HepG2 (cell line): ENCODE results near the gene TECTA. TPM values are rescaled to one million over a fixed set of nuclear protein-coding genes. Genes with fewer than 3 reads are reported as not detected.

Source experiments
- ATAC-seq: fragments of 200-7000 bp; cut with Tn5 transposase; 3 replicates; pipeline ENCODE4 v1.9.1; 2020; ENCODE audit warnings: mild to moderate bottlenecking, moderate library complexity
- BruUV-seq: library from RNA; stranded (reverse); fragments of 400-500 nt; replicated peaks from 2 replicates; lab custom pipeline; 2021; lab: Mats Ljungman, UMichigan
- CTCF ChIA-PET: fragments of 300-600 bp; formaldehyde crosslinking; extraction: SDS; loops from one replicate; lab custom pipeline; 2021; ENCODE audit warnings: low total read pairs, inconsistent platforms, low intra/inter-chr PET ratio; lab: Yijun Ruan, JAX
- POLR2A ChIA-PET: fragments of 350-600 bp; sonication (Branson Sonifier 250); formaldehyde crosslinking; loops from one replicate; lab custom pipeline; 2020; ENCODE audit warnings: antibody characterized with exemption, inconsistent platforms; lab: Yijun Ruan, JAX
- DNase-seq: peaks from one replicate; pipeline ENCODE4 v3.0.0-alpha.2; 2015; ENCODE audit warnings: low spot score
- FAIRE-seq: peaks from 3 replicates; lab custom pipeline; 2011; peaks lifted over from hg19 to GRCh38; lab: Jason Lieb, UNC
- H2AFZ ChIP-seq: one replicate; pipeline ENCODE4 v1.6.1; 2011; ENCODE audit warnings: low read length, inconsistent platforms
- H3K27ac ChIP-seq: fragments of 300-600 bp; 3 replicates; pipeline ENCODE4 v1.8.0; 2011; ENCODE audit warnings: mixed run types, mild to moderate bottlenecking, mixed read lengths, low read length, inconsistent platforms; ENCODE audit not compliant: insufficient read depth; ENCODE audit errors: extremely low read length
- H3K27me3 ChIP-seq, 2 experiments: fragments of 200-600 bp in 1 of 2; 2 replicates in 1 of 2; 3 replicates in 1 of 2; pipeline versions ENCODE4 v1.6.0 to v1.8.0; 2011; ENCODE audit warnings: low read length in 2 of 2, mild to moderate bottlenecking in 2 of 2, moderate library complexity in 2 of 2, inconsistent platforms in 1 of 2; ENCODE audit not compliant: insufficient read depth in 2 of 2, control insufficient read depth in 1 of 2
- H3K36me3 ChIP-seq, 2 experiments: fragments of 200-600 bp in 1 of 2; replicated peaks in 1 of 2; 2 replicates in 1 of 2; 3 replicates in 1 of 2; pipeline versions ENCODE4 v1.5.1 to v1.8.0; 2011; ENCODE audit warnings: low read length in 2 of 2, inconsistent platforms in 1 of 2; ENCODE audit not compliant: insufficient read depth in 2 of 2, control insufficient read depth in 1 of 2
- H3K4me1 ChIP-seq: 2 replicates; pipeline ENCODE4 v1.5.1; 2012; ENCODE audit warnings: low read length, inconsistent platforms; ENCODE audit not compliant: insufficient read depth
- H3K4me2 ChIP-seq: 2 replicates; pipeline ENCODE4 v1.6.0; 2011; ENCODE audit warnings: low read depth, low read length, inconsistent platforms
- H3K4me3 ChIP-seq, 3 experiments: fragments of 200-600 bp in 1 of 3; sonication (generic), shearing (Covaris generic) in 1 of 3; replicated peaks in 1 of 3; 2 replicates each; pipeline ENCODE4 v1.5.1; 2011 to 2016; ENCODE audit warnings: low read length in 3 of 3, inconsistent platforms in 2 of 3, low read depth in 2 of 3, mild to moderate bottlenecking in 2 of 3, control low read depth in 1 of 3, mixed read lengths in 1 of 3; ENCODE audit not compliant: insufficient read depth in 1 of 3
- H3K79me2 ChIP-seq: one replicate; pipeline ENCODE4 v1.6.1; 2011; ENCODE audit warnings: low read length, inconsistent platforms; ENCODE audit not compliant: insufficient read depth
- H3K9ac ChIP-seq: 2 replicates; pipeline ENCODE4 v1.6.0; 2011; ENCODE audit warnings: mild to moderate bottlenecking, low read depth, low read length, inconsistent platforms; ENCODE audit not compliant: insufficient read depth
- H3K9me3 ChIP-seq: 2 replicates; pipeline ENCODE4 v1.5.1; 2012; ENCODE audit warnings: mild to moderate bottlenecking, low read length
- H4K20me1 ChIP-seq: 2 replicates; pipeline ENCODE4 v1.6.0; 2011; ENCODE audit warnings: inconsistent platforms, mild to moderate bottlenecking, low read length, moderate library complexity; ENCODE audit not compliant: insufficient read depth
- ATF1 ChIP-seq: IDR thresholded peaks from 2 replicates; pipeline ENCODE4 v1.6.1; 2016; ENCODE audit warnings: mild to moderate bottlenecking, control low read depth
- EZH2 ChIP-seq: conservative IDR thresholded peaks from 2 replicates; pipeline ENCODE4 v1.6.1; 2012; ENCODE audit warnings: mild to moderate bottlenecking, low read depth, low read length, moderate library complexity
- FOXC1 ChIP-seq: sonication (generic); formaldehyde crosslinking; IDR thresholded peaks from 2 replicates; pipeline ENCODE4 v1.8.0; 2022; ENCODE audit warnings: mild to moderate bottlenecking, missing genetic modification reagents, borderline replicate concordance
- MXD4 ChIP-seq: IDR thresholded peaks from 2 replicates; pipeline ENCODE4 v1.6.1; 2016; ENCODE audit warnings: mild to moderate bottlenecking, missing biosample characterization, missing genetic modification reagents
- RBFOX2 ChIP-seq: fragments of 200-400 bp; formaldehyde crosslinking; IDR thresholded peaks from 2 replicates; pipeline ENCODE4 v1.6.1; 2017; ENCODE audit warnings: low read depth, mild to moderate bottlenecking, low read length
- TBX2 ChIP-seq: sonication (generic); formaldehyde crosslinking; IDR thresholded peaks from 2 replicates; pipeline ENCODE4 v1.5.0; 2020; ENCODE audit warnings: missing genetic modification reagents, mild to moderate bottlenecking, borderline replicate concordance
- ZNF326 ChIP-seq: sonication (generic); formaldehyde crosslinking; IDR thresholded peaks from 2 replicates; pipeline ENCODE4 v1.4.0; 2020; ENCODE audit warnings: missing genetic modification reagents, borderline replicate concordance
- ZNF543 ChIP-seq: sonication (generic); formaldehyde crosslinking; IDR thresholded peaks from 2 replicates; pipeline ENCODE4 v1.4.0; 2020; ENCODE audit warnings: mild to moderate bottlenecking, missing genetic modification reagents
- WGBS: methylation state at CpG from one replicate; pipeline ENCODE4 v1.1.6; 2017; ENCODE audit warnings: low lambda C conversion rate; 5-methylcytosine and 5-hydroxymethylcytosine counted together
- in situ Hi-C: cut with HindIII; loops from 2 replicates; pipeline ENCODE4 v1.10.0; 2017; ENCODE audit warnings: low pct_unique_long_range_greater_than_20kb; ENCODE audit not compliant: extremely low pct_ligation_motif_present
- intact Hi-C: fragments of 100-400 bp; cut with micrococcal nuclease; formaldehyde crosslinking; loops from one replicate; pipeline ENCODE4 v1.10.0; 2022; ENCODE audit not compliant: unreplicated experiment
- polyA plus RNA-seq, 8 experiments: library from polyadenylated mRNA; depleted of rRNA in 3 of 8; stranded (reverse) in 7 of 8; unstranded in 1 of 8; fragments of >200 nt; fragmentation: Illumina TruSeq in 4 of 8; extraction: Trizol in 4 of 8; gene quantifications; 2 replicates each; pipeline versions ENCODE4 v1.2.1 to v1.2.3, GENCODE V29; 2011 to 2016; ENCODE audit warnings: low read depth in 4 of 8, missing spikeins in 1 of 8, mixed read lengths in 1 of 8; ENCODE audit not compliant: insufficient read depth in 1 of 8
- total RNA-seq, 5 experiments: library from RNA; depleted of rRNA; stranded (reverse); fragments of >200 nt; fragmentation: Illumina TruSeq; extraction: Trizol; gene quantifications; 2 replicates each; pipeline ENCODE4 v1.2.3, GENCODE V29; 2016; ENCODE audit warnings: low read depth in 1 of 5
- TF ChIP-seq, protein P1 (sequence below): sonication (generic); formaldehyde crosslinking; IDR thresholded peaks from 2 replicates; pipeline ENCODE4 v1.4.0; 2020; ENCODE audit warnings: missing genetic modification reagents
- TF ChIP-seq, protein P2 (sequence below): sonication (generic); formaldehyde crosslinking; IDR thresholded peaks from 2 replicates; pipeline ENCODE4 v1.4.0; 2020; ENCODE audit warnings: missing genetic modification reagents, borderline replicate concordance

TECTA gene
- total and polyA plus RNA-seq, 2 of the 13 experiments (the other 11 are each of a cell fraction or from before 2014, with no cell fraction given), result 0.04 to 0.17 TPM

DNA sequence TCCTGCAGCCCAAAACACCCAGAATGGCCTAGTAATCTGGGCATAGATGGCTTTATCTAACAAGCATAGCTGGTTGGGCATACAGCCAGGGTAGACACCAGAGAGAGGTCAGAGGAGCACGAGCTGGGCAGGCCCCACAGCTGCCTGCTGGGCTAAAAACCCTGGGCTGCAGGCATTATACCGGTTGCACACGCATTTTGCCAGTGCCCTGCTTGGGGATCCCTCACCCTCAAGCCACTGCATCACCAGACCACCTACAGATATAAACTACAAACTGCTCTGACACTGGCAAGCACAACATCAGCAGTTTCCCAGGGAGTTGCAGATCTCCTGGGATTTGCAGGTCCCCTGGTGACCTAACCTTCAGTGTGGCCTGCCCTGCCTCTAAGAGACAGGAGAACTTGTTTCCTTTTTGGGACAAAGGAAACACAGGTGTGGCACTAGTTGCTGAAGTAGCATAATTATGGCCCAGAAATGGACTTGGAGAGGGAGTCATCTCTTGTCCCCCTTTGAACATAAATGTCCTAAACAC is 112.4 kb downstream of the TECTA start:
- no peak for DNase-seq
- Histone ChIP-seq H3K27me3 (no peaks in the 10 kb centered on the region), H3K4me2 (no peak overlapping the region), H3K9ac (no peak overlapping the region), H4K20me1 (no peaks in the 10 kb centered on the region), H3K36me3 (no peaks in the 10 kb centered on the region), H3K4me3 (no peak overlapping the region), H3K27ac (no peak overlapping the region), H2AFZ (no peak overlapping the region), H3K9me3 (no peaks in the 10 kb centered on the region), H3K79me2 (no peaks in the 10 kb centered on the region), H3K4me1 (no peaks in the 10 kb centered on the region)
- in situ Hi-C loops, result no loop called here
- no peak for FAIRE-seq
- no CpG with 5 or more reads among the region's 3 CpGs for WGBS
- intact Hi-C loops, result no loop called here
- BruUV-seq, result no TSS peak
- ATAC-seq, result no peak
- POLR2A ChIA-PET, result no interaction called here
- TF ChIP-seq MXD4 (no peak), RBFOX2 (no peak), ZNF543 (CRISPR knock-in tag) (no peak), FOXC1 (CRISPR knock-in tag) (no peak), ZNF326 (CRISPR knock-in tag) (no peak), TBX2 (no peak), EZH2 (no peak), ATF1 (CRISPR knock-in tag) (no peak)
- TF ChIP-seq, protein P1, sequence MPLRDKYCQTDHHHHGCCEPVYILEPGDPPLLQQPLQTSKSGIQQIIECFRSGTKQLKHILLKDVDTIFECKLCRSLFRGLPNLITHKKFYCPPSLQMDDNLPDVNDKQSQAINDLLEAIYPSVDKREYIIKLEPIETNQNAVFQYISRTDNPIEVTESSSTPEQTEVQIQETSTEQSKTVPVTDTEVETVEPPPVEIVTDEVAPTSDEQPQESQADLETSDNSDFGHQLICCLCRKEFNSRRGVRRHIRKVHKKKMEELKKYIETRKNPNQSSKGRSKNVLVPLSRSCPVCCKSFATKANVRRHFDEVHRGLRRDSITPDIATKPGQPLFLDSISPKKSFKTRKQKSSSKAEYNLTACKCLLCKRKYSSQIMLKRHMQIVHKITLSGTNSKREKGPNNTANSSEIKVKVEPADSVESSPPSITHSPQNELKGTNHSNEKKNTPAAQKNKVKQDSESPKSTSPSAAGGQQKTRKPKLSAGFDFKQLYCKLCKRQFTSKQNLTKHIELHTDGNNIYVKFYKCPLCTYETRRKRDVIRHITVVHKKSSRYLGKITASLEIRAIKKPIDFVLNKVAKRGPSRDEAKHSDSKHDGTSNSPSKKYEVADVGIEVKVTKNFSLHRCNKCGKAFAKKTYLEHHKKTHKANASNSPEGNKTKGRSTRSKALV, result no peak
- TF ChIP-seq, protein P2, sequence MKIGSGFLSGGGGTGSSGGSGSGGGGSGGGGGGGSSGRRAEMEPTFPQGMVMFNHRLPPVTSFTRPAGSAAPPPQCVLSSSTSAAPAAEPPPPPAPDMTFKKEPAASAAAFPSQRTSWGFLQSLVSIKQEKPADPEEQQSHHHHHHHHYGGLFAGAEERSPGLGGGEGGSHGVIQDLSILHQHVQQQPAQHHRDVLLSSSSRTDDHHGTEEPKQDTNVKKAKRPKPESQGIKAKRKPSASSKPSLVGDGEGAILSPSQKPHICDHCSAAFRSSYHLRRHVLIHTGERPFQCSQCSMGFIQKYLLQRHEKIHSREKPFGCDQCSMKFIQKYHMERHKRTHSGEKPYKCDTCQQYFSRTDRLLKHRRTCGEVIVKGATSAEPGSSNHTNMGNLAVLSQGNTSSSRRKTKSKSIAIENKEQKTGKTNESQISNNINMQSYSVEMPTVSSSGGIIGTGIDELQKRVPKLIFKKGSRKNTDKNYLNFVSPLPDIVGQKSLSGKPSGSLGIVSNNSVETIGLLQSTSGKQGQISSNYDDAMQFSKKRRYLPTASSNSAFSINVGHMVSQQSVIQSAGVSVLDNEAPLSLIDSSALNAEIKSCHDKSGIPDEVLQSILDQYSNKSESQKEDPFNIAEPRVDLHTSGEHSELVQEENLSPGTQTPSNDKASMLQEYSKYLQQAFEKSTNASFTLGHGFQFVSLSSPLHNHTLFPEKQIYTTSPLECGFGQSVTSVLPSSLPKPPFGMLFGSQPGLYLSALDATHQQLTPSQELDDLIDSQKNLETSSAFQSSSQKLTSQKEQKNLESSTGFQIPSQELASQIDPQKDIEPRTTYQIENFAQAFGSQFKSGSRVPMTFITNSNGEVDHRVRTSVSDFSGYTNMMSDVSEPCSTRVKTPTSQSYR (CRISPR knock-in tag), result no peak
- CTCF ChIA-PET, result no interaction called here
